Panc1 (cell line): ENCODE data around the gene ARFIP1. TPM values are rescaled to one million over a fixed set of nuclear protein-coding genes. Genes with fewer than 3 reads are reported as not detected.
"Not testable (repeated sequence)": the region's sequence is repeated elsewhere in the genome, so short reads cannot be mapped to it uniquely, and the experiment has no call there.

Source experiments
- ATAC-seq: fragments of 200-7000 bp; cut with Tn5 transposase; 2 replicates; pipeline ENCODE4 v1.9.1; 2020; ENCODE audit warnings: mild to moderate bottlenecking, moderate library complexity
- BruUV-seq: library from RNA; stranded (reverse); fragments of 400-500 nt; replicated peaks from 2 replicates; lab custom pipeline; 2021; lab: Mats Ljungman, UMichigan
- CTCF ChIA-PET: fragments of 300-600 bp; sonication (Branson Sonifier 250); formaldehyde crosslinking; loops from one replicate; lab custom pipeline; 2022; ENCODE audit warnings: antibody characterized with exemption; lab: Charles Lee
- POLR2A ChIA-PET: fragments of 300-600 bp; sonication (Branson Sonifier 250); formaldehyde crosslinking; loops from one replicate; lab custom pipeline; 2022; ENCODE audit warnings: antibody characterized with exemption; lab: Charles Lee
- DNase-seq: peaks from one replicate; pipeline ENCODE4 v3.0.0-alpha.2; 2010; ENCODE audit warnings: low read depth, low spot score
- H3K27ac ChIP-seq: 2 replicates; pipeline ENCODE4 v1.5.1; 2011; ENCODE audit warnings: mild to moderate bottlenecking, low read length, inconsistent platforms
- H3K27me3 ChIP-seq: fragments of 200-500 bp; sonication (Bioruptor generic); 2 replicates; pipeline ENCODE4 v1.6.0; 2014; ENCODE audit warnings: low read length, inconsistent platforms; ENCODE audit not compliant: control insufficient read depth, insufficient read depth
- H3K36me3 ChIP-seq: fragments of 200-500 bp; sonication (Bioruptor generic); 2 replicates; pipeline ENCODE4 v1.5.1; 2014; ENCODE audit warnings: inconsistent platforms, mild to moderate bottlenecking, low read length, moderate library complexity; ENCODE audit not compliant: control insufficient read depth, insufficient read depth
- H3K4me1 ChIP-seq: 2 replicates; pipeline ENCODE4 v1.5.1; 2011; ENCODE audit warnings: inconsistent platforms, mild to moderate bottlenecking, low read length, moderate library complexity; ENCODE audit not compliant: control insufficient read depth, insufficient read depth
- H3K4me3 ChIP-seq, 2 experiments: 2 replicates each; pipeline ENCODE4 v1.5.1; 2011 to 2012; ENCODE audit warnings: low read depth in 2 of 2, low read length in 2 of 2, mild to moderate bottlenecking in 2 of 2, inconsistent platforms in 1 of 2, moderate library complexity in 1 of 2
- H3K9me3 ChIP-seq: fragments of 200-500 bp; sonication (Bioruptor generic); 2 replicates; pipeline ENCODE4 v1.5.1; 2014; ENCODE audit warnings: low read depth, mild to moderate bottlenecking, inconsistent platforms, low read length, moderate library complexity; ENCODE audit not compliant: control insufficient read depth, insufficient read depth
- CTCF ChIP-seq: fragments of 450-650 bp; IDR thresholded peaks from 2 replicates; pipeline ENCODE4 v1.5.1; 2017; ENCODE audit warnings: mild to moderate bottlenecking
- POLR2AphosphoS5 ChIP-seq: IDR thresholded peaks from 2 replicates; pipeline ENCODE4 v1.6.1; 2012; ENCODE audit warnings: mild to moderate bottlenecking, low read depth, low read length, moderate library complexity
- REST ChIP-seq, 2 experiments: IDR thresholded peaks; 2 replicates each; pipeline ENCODE4 v1.6.1; 2011 to 2012; ENCODE audit warnings: low read depth in 2 of 2, control low read depth in 1 of 2, low read length in 1 of 2, mild to moderate bottlenecking in 1 of 2, moderate library complexity in 1 of 2; ENCODE audit not compliant: insufficient read depth in 1 of 2
- SIN3A ChIP-seq: IDR thresholded peaks from 2 replicates; pipeline ENCODE4 v1.6.1; 2012; ENCODE audit warnings: low read depth, mild to moderate bottlenecking, low read length, moderate library complexity, borderline replicate concordance; ENCODE audit not compliant: insufficient read depth
- TCF7L2 ChIP-seq: IDR thresholded peaks from 2 replicates; pipeline ENCODE4 v1.6.1; 2011; ENCODE audit warnings: mild to moderate bottlenecking, low read depth, low read length, inconsistent platforms
- in situ Hi-C: cut with HindIII; loops from 2 replicates; pipeline ENCODE4 v1.10.0; 2016; ENCODE audit warnings: low sequenced_read_pairs, low pct_unique_long_range_greater_than_20kb
- intact Hi-C: fragments of 100-400 bp; cut with micrococcal nuclease; formaldehyde crosslinking; loops from one replicate; pipeline ENCODE4 v1.10.0; 2022; ENCODE audit not compliant: unreplicated experiment
- total RNA-seq: library from RNA; stranded (reverse); gene quantifications from one replicate; pipeline ENCODE4 v1.2.1, GENCODE V29; 2021; ENCODE audit not compliant: unreplicated experiment

ARFIP1 gene
- total RNA-seq, 1 experiment from 2014 or later: 22.2 TPM

GRCh38 chr4:152853293-152853692 lies 73.5 kb downstream of the ARFIP1 start:
- Histone ChIP-seq H3K36me3 (no peaks in the 10 kb centered on the region), H3K27ac (no peak overlapping the region), H3K27me3 (no peaks in the 10 kb centered on the region), H3K4me3 (no peak overlapping the region), H3K9me3 (no peaks in the 10 kb centered on the region; the same call in 1 of the 2 replicates), H3K4me1 (no peaks in the 10 kb centered on the region)
- intact Hi-C loops (no loop called here), in situ Hi-C loops (no loop called here)
- ATAC-seq (no peak), DNase-seq (no peak)
- POLR2A ChIA-PET: no interaction called here
- CTCF ChIA-PET: no interaction called here
- no peak for TF ChIP-seq TCF7L2
- no peak for TF ChIP-seq SIN3A
- no peak for TF ChIP-seq CTCF
- no peak for TF ChIP-seq POLR2AphosphoS5
- TF ChIP-seq REST (IDR thresholded peaks at IDR 0.05; ENCODE audit: insufficient read depth in 1 of 2, low read depth in 2 of 2, low read length in 1 of 2): no peak
- BruUV-seq: no TSS peak

- ATAC-seq, H3K9me3 ChIP-seq, POLR2A ChIA-PET, BruUV-seq, H3K27me3 ChIP-seq, intact Hi-C loops, CTCF ChIA-PET, DNase-seq, H3K36me3 ChIP-seq, H3K27ac ChIP-seq, H3K4me3 ChIP-seq, in situ Hi-C loops, H3K4me1 ChIP-seq: not testable (repeated sequence)
Measured at GRCh38 chr4:152854016-152854415, 74.3 kb downstream of the ARFIP1 start.

- in situ Hi-C loops (no loop called here), intact Hi-C loops (no loop called here)
- no peak for DNase-seq
- no peak for TF ChIP-seq TCF7L2
- H3K36me3 ChIP-seq: no peaks in the 10 kb centered on the region
- H3K4me3 ChIP-seq: no peak overlapping the region
- POLR2A ChIA-PET: no interaction called here
- no peaks in the 10 kb centered on the region; the same call in 1 of the 2 replicates for H3K4me1 ChIP-seq
- H3K27ac ChIP-seq: no peak overlapping the region
- BruUV-seq: no TSS peak
- CTCF ChIA-PET: no interaction called here
- no peaks in the 10 kb centered on the region for H3K27me3 ChIP-seq
- H3K9me3 ChIP-seq: no peaks in the 10 kb centered on the region
- no peak for ATAC-seq
Measured at GRCh38 chr4:152856960-152857359, 77.2 kb downstream of the ARFIP1 start.
